DOHH2 (cell line): ENCODE results near the gene IFI27.

Source experiments
- EZH2phosphoT487 ChIP-seq: fragments of 200-600 bp; sonication (generic); IDR thresholded peaks from 2 replicates; pipeline ENCODE4 v1.6.1; 2017; ENCODE audit warnings: borderline replicate concordance, mild to moderate bottlenecking, antibody characterized with exemption, low read length, moderate library complexity, mixed read lengths
- TF ChIP-seq, protein P1 (sequence below): fragments of 200-600 bp; sonication (generic); IDR thresholded peaks from one replicate; pipeline ENCODE4 v1.5.1; 2014; ENCODE audit warnings: antibody characterized with exemption, mild to moderate bottlenecking, low read depth, low read length; ENCODE audit not compliant: poor library complexity, severe bottlenecking

DNA sequence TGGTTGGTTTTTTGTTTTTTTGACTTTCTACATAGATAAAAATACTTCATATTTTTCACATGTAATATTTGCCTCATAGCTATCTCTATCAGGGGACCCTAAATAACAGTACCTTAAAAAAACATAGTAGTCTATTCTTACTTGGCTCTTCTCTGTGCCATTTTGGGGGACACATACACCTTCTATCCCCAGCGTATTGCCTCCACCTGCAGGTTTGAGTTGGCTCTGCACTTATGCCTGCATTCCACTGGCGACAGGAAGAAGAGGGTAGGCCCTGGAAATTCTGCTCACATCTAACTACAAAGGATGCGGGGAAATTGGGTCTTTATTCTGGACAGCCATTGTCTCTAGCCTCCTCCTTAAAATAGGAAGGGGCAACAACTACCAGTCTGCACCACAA is 32.7 kb downstream of the IFI27 start:
- TF ChIP-seq, protein P1, sequence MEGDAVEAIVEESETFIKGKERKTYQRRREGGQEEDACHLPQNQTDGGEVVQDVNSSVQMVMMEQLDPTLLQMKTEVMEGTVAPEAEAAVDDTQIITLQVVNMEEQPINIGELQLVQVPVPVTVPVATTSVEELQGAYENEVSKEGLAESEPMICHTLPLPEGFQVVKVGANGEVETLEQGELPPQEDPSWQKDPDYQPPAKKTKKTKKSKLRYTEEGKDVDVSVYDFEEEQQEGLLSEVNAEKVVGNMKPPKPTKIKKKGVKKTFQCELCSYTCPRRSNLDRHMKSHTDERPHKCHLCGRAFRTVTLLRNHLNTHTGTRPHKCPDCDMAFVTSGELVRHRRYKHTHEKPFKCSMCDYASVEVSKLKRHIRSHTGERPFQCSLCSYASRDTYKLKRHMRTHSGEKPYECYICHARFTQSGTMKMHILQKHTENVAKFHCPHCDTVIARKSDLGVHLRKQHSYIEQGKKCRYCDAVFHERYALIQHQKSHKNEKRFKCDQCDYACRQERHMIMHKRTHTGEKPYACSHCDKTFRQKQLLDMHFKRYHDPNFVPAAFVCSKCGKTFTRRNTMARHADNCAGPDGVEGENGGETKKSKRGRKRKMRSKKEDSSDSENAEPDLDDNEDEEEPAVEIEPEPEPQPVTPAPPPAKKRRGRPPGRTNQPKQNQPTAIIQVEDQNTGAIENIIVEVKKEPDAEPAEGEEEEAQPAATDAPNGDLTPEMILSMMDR: peak; percentile 30
- TF ChIP-seq EZH2phosphoT487: no peak
